SKM-1 treated with dmso at 0.1 percent for 144 hours (cell line): ENCODE measurements around the gene GAA.

Experiments
- DNase-seq: peaks from one replicate; lab custom pipeline; 2025; ENCODE audit not compliant: unreplicated experiment; lab: John Stamatoyannopoulos, UW

Gene GAA

DNA sequence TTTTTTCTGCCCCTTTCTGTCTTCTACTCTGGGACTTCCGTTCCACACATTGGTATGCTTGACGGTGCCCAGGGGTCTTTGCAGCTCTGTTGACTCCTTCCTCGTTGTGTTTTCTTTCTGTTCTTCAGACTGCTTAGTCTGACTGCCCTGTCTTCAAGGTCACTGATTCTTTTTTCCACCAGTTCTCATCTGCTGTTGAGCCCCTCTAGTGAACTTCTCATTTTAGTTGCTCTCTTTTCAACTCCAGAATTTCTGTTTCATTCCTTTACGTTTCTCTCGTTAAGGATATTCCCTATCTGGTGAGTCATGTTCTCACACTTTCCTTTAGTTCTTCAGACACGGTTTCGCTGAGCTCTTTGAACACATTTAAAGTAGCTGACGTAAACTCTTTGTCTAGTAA, 13.8 kb downstream of the GAA start:
- DNase-seq: no peak

- no peak for DNase-seq
Measured at GRCh38 chr17:80116276-80116920, 15.0 kb downstream of the GAA start.

DNA sequence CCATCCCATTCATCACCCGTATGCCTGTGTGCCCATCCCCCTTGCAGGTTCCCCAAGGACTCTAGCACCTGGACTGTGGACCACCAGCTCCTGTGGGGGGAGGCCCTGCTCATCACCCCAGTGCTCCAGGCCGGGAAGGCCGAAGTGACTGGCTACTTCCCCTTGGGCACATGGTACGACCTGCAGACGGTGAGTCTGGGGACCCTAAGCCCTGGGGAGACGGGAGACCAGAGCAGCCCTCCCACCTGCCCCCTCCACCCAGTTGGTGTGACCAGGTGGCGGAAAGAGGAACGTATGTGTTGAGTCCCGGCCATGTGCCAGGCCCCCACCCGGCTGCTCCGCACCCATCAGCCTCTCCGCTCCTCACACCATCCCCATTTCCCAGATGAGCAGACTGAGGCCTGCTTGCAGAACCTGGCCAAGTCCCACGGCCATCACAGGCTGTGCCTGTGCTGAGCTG, 15.6 kb downstream of the GAA start:
- DNase-seq: no peak

DNA sequence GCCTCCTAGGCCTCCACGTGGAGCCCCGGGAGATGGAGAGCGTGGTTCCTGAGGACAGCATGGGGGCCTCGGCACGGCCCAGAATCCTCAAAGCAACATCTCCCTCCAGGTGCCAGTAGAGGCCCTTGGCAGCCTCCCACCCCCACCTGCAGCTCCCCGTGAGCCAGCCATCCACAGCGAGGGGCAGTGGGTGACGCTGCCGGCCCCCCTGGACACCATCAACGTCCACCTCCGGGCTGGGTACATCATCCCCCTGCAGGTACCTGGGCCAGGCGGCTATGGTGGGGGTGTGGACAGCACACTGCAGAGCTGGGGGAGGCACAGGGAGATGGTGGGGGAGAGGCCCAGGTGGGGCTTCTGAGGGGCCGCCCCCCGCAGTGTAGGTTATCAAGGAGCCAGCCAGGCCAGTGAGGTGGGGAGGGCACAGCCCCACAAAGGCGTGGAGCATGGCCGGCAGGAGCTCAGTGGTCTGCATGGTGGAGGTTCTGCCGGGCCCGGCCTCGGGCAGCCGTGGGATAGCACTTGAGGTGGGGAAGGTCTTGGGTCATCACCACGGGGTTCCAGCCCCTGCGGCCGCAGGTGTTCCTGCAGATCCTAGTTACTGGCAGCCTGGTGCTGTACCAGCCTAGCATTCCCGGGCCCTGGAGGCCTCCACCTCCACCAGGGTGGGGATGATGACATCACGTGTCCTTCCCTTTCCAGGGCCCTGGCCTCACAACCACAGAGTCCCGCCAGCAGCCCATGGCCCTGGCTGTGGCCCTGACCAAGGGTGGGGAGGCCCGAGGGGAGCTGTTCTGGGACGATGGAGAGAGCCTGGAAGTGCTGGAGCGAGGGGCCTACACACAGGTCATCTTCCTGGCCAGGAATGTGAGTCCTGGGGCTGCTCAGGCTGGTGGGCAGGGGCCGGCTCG, 16.4 kb downstream of the GAA start:
- no peak for DNase-seq

DNA sequence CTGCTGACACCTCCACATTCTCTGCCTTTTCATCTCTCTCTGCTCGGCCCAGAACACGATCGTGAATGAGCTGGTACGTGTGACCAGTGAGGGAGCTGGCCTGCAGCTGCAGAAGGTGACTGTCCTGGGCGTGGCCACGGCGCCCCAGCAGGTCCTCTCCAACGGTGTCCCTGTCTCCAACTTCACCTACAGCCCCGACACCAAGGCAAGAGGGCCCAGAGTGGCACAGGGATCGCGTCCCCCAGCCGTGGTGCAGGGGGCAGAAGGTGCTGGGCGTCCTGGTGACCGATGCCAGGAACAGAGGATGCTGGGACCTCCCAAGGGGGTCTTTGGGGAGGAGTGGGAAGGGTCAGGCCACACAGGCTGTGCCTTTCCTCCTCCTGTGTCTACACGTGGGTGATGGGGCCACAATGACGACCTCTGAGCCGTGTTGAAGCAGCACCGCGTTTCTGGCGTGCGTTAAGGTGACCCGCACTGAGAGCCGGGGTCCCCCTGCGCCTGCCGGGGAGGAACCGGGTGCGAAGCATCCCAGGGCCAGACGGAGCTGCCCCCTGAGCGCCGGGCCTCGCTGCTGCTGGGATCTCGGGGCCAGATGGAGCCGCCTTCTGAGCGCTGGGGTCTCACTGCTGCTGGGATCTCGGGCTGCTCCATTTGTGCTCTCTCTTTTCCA, 17.4 kb downstream of the GAA start:
- DNase-seq: no peak

- DNase-seq: no peak
Measured at GRCh38 chr17:80119271-80119791, 17.9 kb downstream of the GAA start.

DNA sequence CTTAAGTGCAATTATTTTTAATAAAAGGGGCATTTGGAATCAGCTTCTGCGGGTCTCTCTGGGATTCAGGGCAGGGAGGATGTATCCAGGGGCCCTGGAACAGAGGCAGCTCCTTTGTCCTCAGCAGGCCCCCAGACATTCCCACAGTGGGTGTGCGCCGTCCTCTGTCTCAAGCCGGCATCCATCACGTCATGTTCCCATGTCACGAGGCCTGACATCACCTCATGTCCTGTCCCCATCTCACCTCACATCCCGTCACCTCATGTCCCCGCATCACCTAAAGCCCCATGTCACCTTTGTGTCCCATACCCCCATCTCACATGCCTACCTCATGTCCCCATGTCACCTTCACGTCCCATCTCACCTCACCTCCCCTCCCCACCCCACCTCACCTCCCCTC, 18.5 kb downstream of the GAA start:
- DNase-seq: no peak

DNA sequence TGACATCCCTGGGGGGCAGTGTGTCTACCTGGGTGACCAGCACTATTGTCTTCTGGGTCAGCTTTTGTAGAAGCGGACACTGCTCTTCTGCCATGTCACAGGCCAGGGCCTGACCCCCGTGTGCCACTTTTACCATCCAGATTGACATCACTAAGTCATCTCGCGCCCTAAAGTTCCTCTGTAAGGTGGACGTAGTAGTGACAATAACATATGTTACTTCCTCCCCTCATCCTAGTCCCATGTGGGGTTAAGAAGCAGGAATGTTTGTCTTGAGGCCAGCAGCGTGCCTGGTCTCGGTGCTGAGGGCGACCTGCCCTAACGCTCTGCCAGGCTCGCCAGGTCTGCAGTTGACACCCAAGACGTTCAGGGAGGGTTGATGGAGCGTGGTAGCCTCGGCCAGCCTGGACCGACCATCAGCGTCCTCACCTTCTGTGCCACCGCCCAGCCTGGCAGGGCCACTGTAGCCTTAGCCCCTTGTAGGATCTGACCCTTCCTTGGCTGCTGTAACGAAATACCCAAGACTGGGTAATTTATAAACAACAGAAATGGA, 20.7 kb downstream of the GAA start:
- DNase-seq: no peak

GRCh38 chr17:80122926-80123505, 21.6 kb downstream of the GAA start:
- no peak for DNase-seq

- no peak for DNase-seq
Measured at GRCh38 chr17:80123791-80124190, 22.4 kb downstream of the GAA start.

DNA sequence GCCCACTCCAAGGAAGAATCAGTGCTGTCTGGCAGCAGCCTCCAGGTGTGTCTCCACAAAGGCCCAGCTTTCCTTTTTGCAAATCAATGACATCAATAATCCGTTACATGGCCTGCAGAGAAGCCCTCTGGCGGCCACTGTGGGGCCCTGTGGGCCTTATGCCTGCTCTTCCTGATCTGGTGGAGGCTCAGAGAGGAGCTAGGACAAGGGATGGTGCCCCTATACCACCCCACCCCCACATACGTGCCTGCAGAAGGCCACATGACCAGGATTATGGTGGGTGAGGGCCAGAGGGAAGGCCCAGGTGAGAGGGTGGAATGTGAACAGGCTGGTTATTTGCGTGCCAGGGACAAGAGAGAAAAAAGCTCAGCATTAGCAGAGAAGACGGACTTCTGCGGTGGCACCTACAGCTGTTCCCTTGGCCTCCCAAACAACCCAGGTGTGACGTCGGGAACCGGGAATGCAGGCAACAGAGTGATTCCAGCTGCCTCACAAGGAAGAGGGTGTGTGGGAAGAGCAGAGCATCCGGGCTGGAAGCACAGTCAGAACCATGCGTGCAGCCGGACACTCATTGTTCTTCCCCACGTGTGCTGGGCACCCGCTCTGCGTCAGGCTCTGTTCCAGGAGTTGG, 23.1 kb downstream of the GAA start:
- no peak for DNase-seq

GRCh38 chr17:80125656-80126448, 24.5 kb downstream of the GAA start:
- DNase-seq: no peak

DNA sequence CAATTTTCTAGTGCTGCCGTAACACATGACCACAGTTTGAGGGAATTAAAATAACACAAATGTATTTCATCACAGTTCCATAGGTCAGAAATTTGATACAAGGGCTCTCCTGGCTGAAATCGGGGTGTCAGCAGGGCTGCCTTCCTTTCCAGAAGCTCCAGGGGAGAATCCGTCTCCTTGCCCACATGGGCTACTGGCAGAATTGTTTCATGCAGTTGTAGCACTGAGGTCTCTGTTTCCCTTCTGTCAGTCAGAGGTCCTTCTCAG, 25.0 kb downstream of the GAA start:
- DNase-seq: no peak

DNA sequence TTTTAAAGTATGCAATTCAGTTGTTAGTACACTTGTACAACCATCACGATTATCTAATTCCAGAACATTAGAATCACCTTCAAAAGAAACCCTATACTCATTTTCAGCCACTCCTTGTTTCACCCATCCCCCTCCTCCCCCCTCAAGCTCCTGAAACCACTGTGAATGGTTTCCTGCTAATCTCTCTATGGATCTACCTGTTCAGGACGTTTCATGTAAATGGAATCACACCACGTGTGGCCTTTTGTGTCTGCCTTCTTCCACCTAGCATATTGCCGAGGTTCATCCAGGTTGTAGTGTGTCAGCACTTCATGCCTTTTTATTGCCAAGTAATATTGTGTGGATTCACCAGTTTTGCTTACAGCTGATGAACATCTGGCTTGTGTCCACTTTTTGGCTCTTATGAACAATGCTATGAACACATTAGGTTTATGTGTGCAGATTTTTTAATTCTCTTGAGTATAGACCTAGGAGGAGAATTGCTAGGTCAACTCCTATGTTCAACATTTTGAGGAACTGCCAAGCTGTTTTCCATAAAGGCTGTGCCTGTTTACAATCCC, 27.7 kb downstream of the GAA start:
- no peak for DNase-seq

DNA sequence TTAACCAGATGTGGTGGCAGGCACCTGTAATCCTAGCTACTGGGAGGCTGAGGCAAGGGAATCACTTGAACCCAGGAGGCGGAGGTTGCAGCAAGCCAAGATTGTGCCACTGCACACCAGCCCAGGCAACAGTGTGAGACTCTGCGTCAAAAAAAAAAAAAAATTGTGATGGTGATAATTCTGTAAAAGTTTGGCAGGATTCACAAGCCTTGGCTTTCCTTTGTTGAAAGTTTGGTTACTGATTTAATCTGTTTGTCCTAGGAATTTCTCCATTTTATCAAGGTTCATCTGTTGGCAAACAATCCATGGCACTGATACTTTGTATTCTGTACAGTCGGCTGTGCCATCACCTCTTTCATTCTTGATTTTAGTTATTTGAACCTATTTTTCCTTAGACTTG, 29.6 kb downstream of the GAA start:
- no peak for DNase-seq

DNA sequence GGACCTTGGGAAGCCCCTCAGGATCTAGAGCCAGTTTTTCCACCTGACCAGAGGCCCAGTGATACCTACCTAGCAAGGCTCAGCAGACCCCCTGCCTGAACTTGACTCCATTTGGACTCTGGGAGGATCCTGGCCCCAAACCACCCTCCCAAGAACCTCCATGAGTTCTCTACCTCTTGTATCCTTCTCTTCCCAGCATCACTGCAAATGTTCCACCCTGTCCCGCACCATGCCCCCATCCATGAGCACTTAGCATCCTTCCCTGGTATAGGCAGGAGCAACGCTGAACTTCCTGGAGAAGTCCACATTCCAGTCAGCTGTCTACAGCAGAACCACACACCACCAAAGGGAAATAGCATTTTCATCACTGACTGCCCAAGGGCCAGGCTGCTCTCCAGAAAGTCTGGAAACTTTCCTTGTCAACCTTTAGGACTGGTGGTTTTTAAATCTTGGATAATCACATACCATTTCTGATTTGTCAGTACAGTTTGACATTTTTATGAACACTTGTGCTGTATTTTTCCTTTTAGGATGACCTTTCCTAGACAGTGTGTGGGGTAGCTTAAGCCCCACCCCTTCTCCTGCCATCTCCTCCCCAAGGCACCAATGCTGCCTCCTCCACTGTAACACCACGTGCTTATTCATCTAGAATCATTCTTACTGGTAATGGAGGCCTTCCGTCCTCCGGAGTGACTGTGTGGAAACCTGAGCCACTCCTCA, 31.7 kb downstream of the GAA start:
- DNase-seq: no peak

- no peak for DNase-seq
Measured at GRCh38 chr17:80133626-80133970, 32.2 kb downstream of the GAA start.

- no peak for DNase-seq
Measured at GRCh38 chr17:80137131-80137530, 35.8 kb downstream of the GAA start.

DNA sequence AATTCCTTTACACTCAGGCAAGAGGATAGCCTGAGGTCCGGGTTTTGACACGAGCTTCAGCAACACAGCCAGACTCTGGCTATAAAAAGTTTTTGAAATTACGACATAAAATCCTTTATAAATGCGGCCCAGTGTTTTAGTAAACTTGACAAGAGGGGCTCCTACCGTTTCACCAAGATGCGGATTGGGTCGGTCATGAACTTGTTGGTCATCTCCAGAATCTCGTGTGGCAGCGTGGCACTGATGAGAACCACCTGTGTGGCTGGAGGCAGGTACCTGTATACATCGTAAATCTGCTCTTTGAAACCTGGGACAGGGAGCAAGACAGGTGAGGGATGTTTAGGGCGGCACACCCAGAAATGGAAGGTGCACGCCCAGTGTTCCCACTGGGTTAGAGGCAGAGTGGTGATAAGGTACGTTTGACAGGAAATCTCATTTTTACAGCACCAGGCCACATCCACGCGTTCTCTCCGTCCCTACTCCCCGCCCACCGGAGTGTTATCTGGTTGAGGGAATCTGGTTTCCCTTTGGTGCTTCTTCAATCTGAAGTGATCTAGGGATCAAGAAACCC, 37.6 kb downstream of the GAA start:
- no peak for DNase-seq
